Measurements from ENCODE around the gene UBE2E3.
"Not testable (repeated sequence)": the region's sequence is repeated elsewhere in the genome, so short reads cannot be mapped to it uniquely, and the experiment has no call there.

Gene UBE2E3

GRCh38 chr2:180980106-180980942, at the start of gene UBE2E3:
TSS of gene UBE2E3 (plus strand) at chr2:180980605. CDS start at chr2:180982043, 1,438 bp downstream.
- peak; percentile 71 for DNase-seq (ENCODE audit: low read depth)

- no peak for DNase-seq (ENCODE audit: low read depth)
These were observed 48.6 kb upstream of the UBE2E3 start for GRCh38 chr2:180931841-180932240.

GRCh38 chr2:180933332-180933731, 47.1 kb upstream of the UBE2E3 start:
- DNase-seq (ENCODE audit: low read depth), result no peak

GRCh38 chr2:180934911-180935310, 45.5 kb upstream of the UBE2E3 start:
- DNase-seq (ENCODE audit: low read depth), result no peak

- not testable (repeated sequence) for DNase-seq (ENCODE audit: low read depth)
These were observed 42.9 kb upstream of the UBE2E3 start for GRCh38 chr2:180937480-180937879.

GRCh38 chr2:180938451-180938850, 42.0 kb upstream of the UBE2E3 start:
- no peak for DNase-seq (ENCODE audit: low read depth)

GRCh38 chr2:180943275-180943674, 37.1 kb upstream of the UBE2E3 start:
- no peak for DNase-seq (ENCODE audit: low read depth)

- no peak for DNase-seq (ENCODE audit: low read depth)
These were observed 36.0 kb upstream of the UBE2E3 start for GRCh38 chr2:180944372-180944771.

- no peak for DNase-seq (ENCODE audit: low read depth)
These were observed 33.2 kb upstream of the UBE2E3 start for GRCh38 chr2:180947208-180947689.

- no peak for DNase-seq (ENCODE audit: low read depth)
These were observed 30.5 kb upstream of the UBE2E3 start for GRCh38 chr2:180949896-180950295.

GRCh38 chr2:180952082-180952481, 28.3 kb upstream of the UBE2E3 start:
- DNase-seq (ENCODE audit: low read depth), result no peak

GRCh38 chr2:180952731-180953336, 27.6 kb upstream of the UBE2E3 start:
- no peak for DNase-seq (ENCODE audit: low read depth)

- no peak for DNase-seq (ENCODE audit: low read depth)
These were observed 26.9 kb upstream of the UBE2E3 start for GRCh38 chr2:180953550-180953949.

GRCh38 chr2:180955101-180955500, 25.3 kb upstream of the UBE2E3 start:
- DNase-seq (ENCODE audit: low read depth), result no peak

- no peak for DNase-seq (ENCODE audit: low read depth)
These were observed 20.6 kb upstream of the UBE2E3 start for GRCh38 chr2:180959787-180960186.

- no peak for DNase-seq (ENCODE audit: low read depth)
These were observed 19.4 kb upstream of the UBE2E3 start for GRCh38 chr2:180960982-180961381.

GRCh38 chr2:180962727-180963314, 17.6 kb upstream of the UBE2E3 start:
- no peak for DNase-seq (ENCODE audit: low read depth)

- no peak for DNase-seq (ENCODE audit: low read depth)
These were observed 14.0 kb upstream of the UBE2E3 start for GRCh38 chr2:180966378-180966777.

- no peak for DNase-seq (ENCODE audit: low read depth)
These were observed 11.3 kb upstream of the UBE2E3 start for GRCh38 chr2:180969124-180969523.

- no peak for DNase-seq (ENCODE audit: low read depth)
These were observed 10.4 kb upstream of the UBE2E3 start for GRCh38 chr2:180970016-180970415.

GRCh38 chr2:180971811-180972210, 8.6 kb upstream of the UBE2E3 start:
- DNase-seq (ENCODE audit: low read depth), result no peak

- DNase-seq (ENCODE audit: low read depth), result no peak
These were observed 4.8 kb upstream of the UBE2E3 start for GRCh38 chr2:180975585-180975984.

All from stimulated activated CD8-positive, alpha-beta memory T cell treated with anti-CD3 and anti-CD28 coated beads, Interleukin-12 subunit alpha, Interleukin-12 subunit beta, amount 100 ng/mL, for 4 hours (primary cell).